Fibroblast of peridontal ligament (primary cell): ENCODE data around the gene SRP9.

Source experiments
- DNase-seq: peaks from one replicate; pipeline ENCODE4 v3.0.0-alpha.2; 2010; ENCODE audit errors: extremely low read depth

SRP9 gene, protein sequence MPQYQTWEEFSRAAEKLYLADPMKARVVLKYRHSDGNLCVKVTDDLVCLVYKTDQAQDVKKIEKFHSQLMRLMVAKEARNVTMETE

GRCh38 chr1:225777583-225778336, at the start of gene SRP9:
Gene SRP9 (plus strand): TSS chr1:225777826. CDS start chr1:225777941, 115 bp downstream.
- DNase-seq = peak; percentile 96

GRCh38 chr1:225731491-225731890, 46.1 kb upstream of the SRP9 start:
- DNase-seq = no peak

DNA sequence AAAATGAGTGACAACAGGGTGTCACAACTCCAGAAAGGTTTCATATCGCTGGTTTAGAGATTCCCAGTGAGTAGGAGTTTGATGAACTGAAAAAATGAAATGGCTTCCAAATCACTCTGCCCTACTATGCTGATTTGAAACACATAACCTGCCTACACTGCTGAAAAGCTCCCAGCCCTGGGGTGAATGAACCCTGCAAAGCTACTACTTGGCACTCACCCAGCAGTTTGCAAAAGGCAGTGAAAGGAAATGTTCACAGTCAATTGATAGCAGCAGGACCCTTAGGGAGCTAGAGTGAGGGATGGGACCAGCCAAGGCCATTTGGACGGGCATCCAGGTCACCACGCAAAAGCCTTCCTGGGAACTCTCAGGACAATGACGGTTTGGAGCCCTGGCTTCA, 44.4 kb upstream of the SRP9 start:
- no peak for DNase-seq

GRCh38 chr1:225735252-225736149, 42.1 kb upstream of the SRP9 start:
- DNase-seq = peak; percentile 98

DNA sequence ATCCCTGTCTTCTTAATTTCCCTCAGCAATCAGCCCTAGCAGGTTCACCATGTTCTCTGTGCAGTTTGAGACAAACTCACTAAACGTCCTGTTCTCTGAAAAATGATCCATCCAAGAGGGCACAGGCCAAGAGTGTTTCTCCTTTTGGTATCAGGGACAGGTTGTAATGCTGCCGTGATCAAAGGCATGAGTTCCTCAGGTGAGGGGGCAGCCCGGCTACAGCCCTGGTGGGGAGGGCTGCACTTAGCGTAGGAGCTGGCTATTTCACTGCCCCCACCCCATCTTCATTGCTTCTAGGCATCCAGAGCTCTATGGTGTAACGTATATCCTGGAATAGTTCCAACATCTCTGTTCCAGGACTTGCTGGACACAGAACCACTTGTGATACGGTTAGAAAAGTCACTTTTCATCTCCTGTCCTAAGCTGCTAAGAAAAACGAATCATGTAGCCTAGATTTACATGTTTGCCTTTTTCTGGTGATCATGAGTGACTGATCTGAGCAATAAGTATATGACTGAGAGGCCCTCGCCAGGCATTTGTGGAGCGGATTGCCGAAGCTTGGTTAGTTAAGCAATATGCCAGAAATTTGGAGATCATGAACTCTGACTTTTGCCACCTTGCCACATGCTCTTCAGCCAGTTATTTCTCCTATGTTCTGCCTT, 41.1 kb upstream of the SRP9 start:
- no peak for DNase-seq

GRCh38 chr1:225737161-225737560, 40.5 kb upstream of the SRP9 start:
- no peak for DNase-seq

DNA sequence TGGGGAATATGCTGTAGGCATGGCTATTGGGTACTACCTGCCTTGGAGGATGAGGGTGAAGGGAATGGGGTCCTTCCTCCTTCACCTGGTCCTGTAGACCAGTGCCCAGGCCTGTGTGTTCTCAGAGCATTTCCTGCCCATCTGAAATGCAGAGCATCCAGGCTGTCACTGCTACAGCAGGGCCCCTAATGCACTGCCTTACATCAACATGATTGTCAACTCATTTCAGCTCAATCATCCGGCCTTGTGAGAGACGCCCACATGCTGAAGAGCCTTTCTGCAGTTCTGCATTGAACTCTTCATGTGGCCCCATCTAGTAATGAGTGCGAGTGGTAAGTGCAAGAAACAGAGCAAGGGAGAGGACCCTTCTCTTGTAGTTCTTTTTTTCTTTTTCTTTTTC, 39.8 kb upstream of the SRP9 start:
- no peak for DNase-seq

- no peak for DNase-seq
Measured at GRCh38 chr1:225738763-225739162, 38.9 kb upstream of the SRP9 start.

DNA sequence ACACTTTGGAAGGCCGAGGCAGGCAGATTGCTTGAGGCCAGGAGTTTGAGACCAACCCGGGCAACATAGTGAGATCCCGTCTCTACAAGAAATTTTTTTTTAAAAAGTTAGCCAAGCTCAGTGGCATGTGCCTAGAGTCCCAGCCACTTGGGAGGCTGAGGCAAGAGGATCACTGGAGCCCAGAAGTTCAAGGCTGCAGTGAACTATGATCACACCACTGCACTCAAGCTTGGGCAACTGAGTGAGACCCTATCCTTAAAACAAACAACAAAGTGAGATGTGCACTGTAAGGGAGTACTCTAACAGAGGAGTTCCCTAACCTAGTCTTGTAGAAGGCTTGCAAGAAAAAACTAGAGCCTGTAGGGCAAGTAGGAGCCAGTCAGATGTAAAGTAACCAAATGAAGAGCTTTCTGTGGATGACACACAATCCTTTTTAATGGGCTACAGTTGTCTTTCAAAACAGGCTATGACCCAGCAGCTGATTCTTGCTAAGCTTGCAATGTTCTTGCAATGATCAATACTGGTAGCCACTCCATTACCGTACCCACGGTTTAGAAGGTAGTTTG, 38.0 kb upstream of the SRP9 start:
- no peak for DNase-seq

DNA sequence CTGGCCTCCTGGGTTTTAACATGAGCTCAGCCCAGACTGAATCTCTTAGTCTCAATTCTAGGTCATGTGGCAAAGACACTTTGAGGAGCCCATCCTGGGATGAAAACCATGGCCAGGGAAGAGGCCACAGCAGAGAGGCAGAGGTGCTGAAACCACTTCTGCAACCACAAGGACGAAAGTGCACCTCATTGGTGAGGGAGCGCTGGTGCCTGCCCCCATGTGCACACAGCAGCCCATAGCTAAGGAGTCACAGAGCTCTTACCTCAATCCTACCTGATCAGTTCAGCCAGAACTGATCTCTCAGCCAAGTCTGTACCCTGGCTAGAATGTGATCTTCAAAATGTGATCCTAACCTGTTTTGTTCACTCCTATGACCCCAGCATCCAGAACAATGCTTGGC, 32.9 kb upstream of the SRP9 start:
- DNase-seq = no peak

DNA sequence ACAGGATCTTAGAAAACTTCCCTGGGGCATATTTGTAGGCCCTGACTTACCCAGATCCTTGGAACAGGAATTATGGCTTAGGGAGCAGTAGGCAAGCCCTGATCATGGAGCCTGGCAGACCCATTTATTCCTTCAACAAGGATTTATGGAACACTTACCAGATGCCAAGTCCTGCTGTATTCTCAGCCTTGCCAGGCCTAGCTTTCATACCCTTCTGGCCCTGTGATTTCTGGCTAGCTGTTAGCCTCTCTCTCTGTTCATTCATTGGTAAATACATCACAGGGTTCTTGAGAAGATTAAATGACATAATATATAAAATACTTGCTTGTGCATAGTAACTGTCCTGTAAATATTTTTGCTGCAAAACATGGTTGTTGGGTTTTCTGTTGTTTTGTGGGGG, 32.4 kb upstream of the SRP9 start:
- no peak for DNase-seq

GRCh38 chr1:225746361-225747179, 31.1 kb upstream of the SRP9 start:
- peak; percentile 94 for DNase-seq

DNA sequence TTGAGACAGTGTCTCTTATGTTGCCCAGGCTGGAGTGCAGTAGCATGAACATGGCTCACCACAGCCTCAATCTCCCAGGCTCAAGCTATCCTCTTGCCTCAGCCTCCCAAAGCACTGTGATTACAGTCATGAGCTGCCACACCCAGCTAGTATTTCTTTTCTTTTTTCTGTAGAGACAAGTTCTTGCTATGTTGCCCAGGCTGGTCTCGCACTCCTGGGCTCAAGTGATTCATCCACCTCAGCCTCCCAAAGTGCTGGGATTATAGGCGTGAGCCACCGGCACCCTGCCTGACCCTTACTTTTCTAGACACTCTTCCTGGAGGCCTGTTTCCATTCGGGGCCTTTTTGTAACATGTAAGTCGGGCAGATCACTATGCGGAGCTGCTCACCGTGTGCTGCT, 30.1 kb upstream of the SRP9 start:
- DNase-seq = no peak

DNA sequence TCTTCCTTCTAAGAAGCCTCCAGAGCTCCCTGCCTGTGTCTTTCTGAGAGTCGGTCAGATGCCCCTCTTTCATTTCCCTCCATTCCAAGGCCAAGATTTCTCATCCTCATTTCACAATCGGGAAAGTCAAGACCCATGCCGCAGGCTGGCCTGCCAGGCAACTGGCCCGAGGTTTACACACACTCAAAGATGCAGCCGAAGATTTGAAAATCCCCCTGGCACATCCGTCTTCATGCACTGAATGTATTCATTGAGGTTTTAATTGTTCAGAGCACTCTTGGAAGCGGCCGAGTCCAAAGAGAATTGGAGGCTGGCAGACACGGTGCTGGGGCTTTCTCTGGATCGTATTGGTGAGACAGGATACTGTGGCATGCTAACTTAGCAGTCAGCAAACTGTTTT, 29.1 kb upstream of the SRP9 start:
- DNase-seq = no peak

GRCh38 chr1:225749706-225750105, 27.9 kb upstream of the SRP9 start:
- no peak for DNase-seq

GRCh38 chr1:225750420-225750819, 27.2 kb upstream of the SRP9 start:
- DNase-seq = no peak

GRCh38 chr1:225750875-225751824, 26.5 kb upstream of the SRP9 start:
- DNase-seq = no peak

- DNase-seq = no peak
Measured at GRCh38 chr1:225752245-225752644, 25.4 kb upstream of the SRP9 start.

DNA sequence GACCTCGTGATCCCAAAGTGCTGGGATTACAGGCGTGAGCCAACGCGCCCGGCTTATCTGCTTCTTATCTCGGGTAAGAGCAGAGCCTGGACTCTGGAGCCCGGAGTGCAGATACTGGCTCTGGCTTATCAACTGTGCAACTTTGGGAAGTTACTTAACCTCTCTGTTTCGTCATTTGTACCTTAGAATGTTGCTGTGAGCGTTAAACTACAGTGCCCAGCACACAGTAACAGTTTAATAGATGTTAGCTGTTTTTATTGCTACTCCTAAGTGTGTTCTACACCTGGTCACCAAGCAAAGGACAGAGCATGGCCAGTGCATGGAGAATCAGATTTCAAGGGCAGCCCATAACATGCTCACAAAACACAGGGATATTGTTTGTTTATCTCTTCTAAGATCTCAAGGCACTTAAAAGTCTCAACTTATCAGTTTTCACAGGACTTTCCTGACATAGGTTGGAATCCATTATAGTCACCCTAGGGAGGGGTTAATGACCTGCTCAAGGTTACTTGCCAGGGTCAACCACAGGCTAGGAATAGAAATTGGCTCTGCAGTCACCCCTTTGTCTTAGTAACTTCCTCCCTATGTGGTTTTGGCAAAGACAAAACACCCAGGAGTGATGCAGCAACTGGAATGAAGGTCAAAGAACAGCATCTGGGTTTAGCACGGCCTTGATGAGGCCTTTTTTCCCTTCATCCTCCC, 22.5 kb upstream of the SRP9 start:
- DNase-seq = peak; percentile 93
